GM11168 (cell line): ENCODE results near the gene PCDHGC4.

ENCODE experiments used
- in situ Hi-C: fragments of 300-500 bp; cut with MboI; formaldehyde crosslinking; loops from one replicate; pipeline ENCODE4 v1.12.0; 2022; ENCODE audit warnings: low sequenced_read_pairs; ENCODE audit not compliant: unreplicated experiment

Gene PCDHGC4

DNA sequence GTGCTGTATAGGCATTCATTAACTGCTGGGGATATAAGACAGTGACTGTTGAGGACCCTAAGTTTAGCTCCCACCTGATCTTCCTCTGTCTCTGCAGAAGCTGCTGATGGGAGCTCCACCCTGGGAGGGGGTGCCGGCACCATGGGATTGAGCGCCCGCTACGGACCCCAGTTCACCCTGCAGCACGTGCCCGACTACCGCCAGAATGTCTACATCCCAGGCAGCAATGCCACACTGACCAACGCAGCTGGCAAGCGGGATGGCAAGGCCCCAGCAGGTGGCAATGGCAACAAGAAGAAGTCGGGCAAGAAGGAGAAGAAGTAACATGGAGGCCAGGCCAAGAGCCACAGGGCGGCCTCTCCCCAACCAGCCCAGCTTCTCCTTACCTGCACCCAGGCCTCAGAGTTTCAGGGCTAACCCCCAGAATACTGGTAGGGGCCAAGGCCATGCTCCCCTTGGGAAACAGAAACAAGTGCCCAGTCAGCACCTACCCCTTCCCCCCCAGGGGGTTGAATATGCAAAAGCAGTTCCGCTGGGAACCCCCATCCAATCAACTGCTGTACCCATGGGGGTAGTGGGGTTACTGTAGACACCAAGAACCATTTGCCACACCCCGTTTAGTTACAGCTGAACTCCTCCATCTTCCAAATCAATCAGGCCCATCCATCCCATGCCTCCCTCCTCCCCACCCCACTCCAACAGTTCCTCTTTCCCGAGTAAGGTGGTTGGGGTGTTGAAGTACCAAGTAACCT lies 26.2 kb downstream of the PCDHGC4 start:
- in situ Hi-C loops: no loop called here

GRCh38 chr5:141511771-141512325 lies 27.0 kb downstream of the PCDHGC4 start:
- in situ Hi-C loops: no loop called here

DNA sequence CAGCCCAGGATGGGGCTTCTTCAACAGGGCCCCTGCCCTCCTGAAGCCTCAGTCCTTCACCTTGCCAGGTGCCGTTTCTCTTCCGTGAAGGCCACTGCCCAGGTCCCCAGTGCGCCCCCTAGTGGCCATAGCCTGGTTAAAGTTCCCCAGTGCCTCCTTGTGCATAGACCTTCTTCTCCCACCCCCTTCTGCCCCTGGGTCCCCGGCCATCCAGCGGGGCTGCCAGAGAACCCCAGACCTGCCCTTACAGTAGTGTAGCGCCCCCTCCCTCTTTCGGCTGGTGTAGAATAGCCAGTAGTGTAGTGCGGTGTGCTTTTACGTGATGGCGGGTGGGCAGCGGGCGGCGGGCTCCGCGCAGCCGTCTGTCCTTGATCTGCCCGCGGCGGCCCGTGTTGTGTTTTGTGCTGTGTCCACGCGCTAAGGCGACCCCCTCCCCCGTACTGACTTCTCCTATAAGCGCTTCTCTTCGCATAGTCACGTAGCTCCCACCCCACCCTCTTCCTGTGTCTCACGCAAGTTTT lies 27.6 kb downstream of the PCDHGC4 start:
- in situ Hi-C loops: no loop called here

DNA sequence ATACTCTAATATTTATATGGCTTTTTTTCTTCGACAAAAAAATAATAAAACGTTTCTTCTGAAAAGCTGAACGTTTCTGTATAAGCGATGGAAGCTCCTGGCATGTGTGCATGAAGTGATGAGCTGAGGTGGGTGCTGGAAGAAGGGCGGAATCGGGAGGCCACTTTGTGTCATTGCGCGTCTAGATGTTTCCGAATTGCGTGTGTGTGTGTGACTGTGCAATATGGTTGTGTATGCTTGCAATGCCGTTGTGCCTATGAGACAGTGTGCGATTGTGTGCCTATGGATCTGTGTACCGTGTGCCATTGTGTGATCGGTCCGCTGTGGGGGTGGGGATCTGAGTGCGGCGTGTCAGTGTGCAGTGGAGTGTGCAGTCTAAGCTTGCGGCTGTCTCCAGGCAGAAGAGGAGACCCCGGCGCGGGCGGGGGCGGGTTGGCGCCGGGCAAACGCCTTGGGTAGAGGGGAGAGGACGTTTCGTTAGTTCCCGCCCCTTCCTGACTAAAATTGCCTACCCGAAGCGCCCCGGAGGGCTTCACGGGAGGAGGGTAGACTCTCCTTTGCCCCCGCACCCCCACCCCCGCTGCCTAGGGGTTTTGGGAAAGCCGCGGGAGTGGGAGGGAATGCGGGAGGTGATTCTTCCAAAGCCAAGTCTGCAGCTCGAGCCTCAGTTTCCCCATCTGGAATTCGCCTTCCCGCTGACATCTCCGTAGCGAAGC lies 28.2 kb downstream of the PCDHGC4 start:
- in situ Hi-C loops: no loop called here

GRCh38 chr5:141513627-141514329 lies 28.9 kb downstream of the PCDHGC4 start:
- in situ Hi-C loops: no loop called here

GRCh38 chr5:141514330-141515133 lies 29.7 kb downstream of the PCDHGC4 start:
- in situ Hi-C loops: loop anchor here (5.0 kb wide), 1 partner anchor 87 kb away; no protein-coding TSS in a partner anchor

GRCh38 chr5:141515141-141515540 lies 30.3 kb downstream of the PCDHGC4 start:
- in situ Hi-C loops: loop anchor here (5.0 kb wide), 1 partner anchor 88 kb away; no protein-coding TSS in a partner anchor

GRCh38 chr5:141515946-141516671 lies 31.3 kb downstream of the PCDHGC4 start:
- in situ Hi-C loops: loop anchor here (5.0 kb wide), 1 partner anchor 89 kb away; no protein-coding TSS in a partner anchor

GRCh38 chr5:141516672-141517025 lies 31.8 kb downstream of the PCDHGC4 start:
- in situ Hi-C loops: loop anchor here (5.0 kb wide), 1 partner anchor 89 kb away; no protein-coding TSS in a partner anchor

DNA sequence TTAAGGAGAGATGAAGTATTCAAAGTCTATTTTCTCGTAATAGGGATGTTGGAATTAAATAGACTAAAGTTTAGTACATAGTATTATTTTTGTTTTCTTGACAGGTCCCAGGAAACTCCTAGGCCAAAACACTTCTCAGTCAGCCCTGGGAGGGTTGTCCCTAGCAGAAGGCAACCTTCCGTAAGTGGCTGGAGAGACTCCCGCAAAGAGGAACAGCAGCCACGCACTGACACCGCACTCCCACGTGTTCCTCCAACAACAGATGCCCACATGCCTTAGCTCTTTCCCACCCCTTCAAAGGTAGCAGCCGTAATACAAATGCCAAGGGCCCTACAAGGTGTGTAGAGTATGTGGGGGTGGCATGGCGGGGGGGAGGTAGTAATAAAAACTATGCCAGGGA lies 32.5 kb downstream of the PCDHGC4 start:
- in situ Hi-C loops: loop anchor here (5.0 kb wide), 1 partner anchor 90 kb away; no protein-coding TSS in a partner anchor

DNA sequence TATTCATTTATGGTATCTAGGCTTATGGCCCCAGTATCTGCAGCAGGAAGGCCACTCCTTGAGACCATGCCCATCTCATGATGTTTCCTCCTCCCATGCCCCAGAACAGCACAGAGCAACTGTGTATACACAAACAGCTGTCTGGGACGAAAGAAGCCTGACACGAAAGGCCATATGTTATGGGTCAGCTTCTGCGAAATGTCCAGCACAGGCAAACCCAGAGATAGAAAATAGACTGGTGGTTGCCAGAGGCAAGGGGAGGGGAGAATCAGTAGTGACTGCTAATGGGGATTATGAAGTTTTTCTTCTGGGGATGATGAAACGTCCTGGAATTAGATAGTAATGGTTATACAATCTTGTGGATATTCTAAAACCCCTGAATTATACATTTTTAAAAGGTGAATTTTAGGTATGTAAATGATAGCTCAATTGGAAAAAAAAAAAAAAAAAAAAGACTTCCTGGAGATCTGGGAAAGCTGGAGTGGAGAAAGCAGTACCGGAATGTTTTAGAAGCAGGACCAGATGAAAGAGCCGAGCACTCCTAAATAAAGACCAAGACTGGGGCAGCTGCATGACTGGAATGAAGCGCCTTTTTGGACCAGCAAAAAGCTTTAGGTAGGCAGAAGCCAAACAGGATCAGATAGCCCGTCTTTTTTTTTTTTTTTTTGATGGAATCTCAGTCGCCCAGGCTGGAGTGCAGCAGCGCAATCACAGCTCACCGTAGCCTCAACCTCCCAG lies 33.2 kb downstream of the PCDHGC4 start:
- in situ Hi-C loops: loop anchor here (5.0 kb wide), 1 partner anchor 91 kb away; no protein-coding TSS in a partner anchor

GRCh38 chr5:141518618-141519015 lies 33.8 kb downstream of the PCDHGC4 start:
- in situ Hi-C loops: loop anchor here (5.0 kb wide), 1 partner anchor 91 kb away; no protein-coding TSS in a partner anchor

DNA sequence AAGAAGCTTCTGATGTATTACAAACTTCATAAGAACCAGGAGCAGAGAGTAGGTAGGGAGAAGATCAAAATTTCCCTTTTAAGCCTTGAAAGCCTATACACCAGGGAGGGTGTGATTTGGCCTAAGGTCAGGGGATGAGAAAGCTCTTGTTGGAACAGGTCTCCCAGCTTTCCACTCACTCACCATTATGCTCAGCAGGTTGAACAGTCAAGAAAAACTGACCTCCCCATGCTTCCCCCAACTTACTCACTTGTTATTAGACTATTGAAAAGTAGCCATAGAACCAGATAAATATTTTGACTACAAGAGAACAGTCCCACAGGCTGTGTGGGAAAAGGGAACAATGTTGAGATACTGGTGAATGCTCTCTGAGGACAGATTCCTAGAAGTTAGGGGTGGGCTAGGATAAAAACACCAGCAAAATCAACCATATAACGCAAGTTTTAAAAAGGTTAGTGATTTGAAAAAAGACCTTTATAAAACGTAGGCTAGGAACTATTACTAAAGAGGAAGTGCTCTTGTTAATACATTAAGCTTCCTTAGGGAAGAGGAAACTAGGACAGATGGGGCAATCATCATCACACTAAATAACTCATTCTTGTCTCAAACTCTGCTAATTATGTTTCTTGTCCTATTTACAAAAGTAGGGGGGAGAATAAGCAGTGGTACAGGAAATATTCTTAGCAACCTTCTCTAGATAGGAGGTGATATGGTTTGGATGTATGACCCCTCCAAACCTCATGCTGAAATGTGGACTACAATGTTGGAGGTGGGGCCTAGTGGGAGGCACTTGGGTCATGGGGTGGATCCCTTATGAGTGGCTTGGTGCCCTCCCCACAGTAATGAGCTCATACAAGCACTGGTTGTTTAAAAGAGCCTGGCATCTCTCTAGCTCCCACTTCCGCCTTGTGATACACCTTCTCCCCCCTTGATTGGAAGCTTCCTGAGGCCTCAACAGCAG lies 35.1 kb downstream of the PCDHGC4 start:
- in situ Hi-C loops: loop anchor here (5.0 kb wide), 1 partner anchor 93 kb away; no protein-coding TSS in a partner anchor

DNA sequence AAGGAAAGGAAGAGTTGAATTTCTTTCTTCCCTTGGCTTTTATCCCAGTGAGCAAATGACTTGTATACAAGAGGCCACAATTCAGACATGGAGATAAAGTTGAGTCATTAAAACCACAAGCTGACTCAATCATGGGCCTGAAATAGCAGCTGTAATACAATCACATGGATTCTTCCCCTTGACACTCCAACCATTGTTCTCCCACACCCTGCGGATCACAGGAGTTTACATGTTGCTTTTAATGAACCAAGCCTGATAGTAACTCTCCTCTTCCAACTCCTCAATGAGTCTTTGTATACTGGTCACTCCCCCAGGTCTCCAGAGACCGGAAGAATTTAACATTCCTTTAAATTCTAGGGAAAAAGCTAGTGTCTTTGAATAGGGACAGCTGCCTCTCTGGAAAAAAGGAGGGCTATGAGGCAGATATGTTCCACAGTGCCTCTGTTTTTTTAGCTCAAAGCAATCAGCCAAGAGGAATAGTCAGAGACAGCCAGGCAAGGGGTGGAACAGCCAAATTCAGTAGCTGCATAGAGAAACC lies 36.5 kb downstream of the PCDHGC4 start:
- in situ Hi-C loops: no loop called here

DNA sequence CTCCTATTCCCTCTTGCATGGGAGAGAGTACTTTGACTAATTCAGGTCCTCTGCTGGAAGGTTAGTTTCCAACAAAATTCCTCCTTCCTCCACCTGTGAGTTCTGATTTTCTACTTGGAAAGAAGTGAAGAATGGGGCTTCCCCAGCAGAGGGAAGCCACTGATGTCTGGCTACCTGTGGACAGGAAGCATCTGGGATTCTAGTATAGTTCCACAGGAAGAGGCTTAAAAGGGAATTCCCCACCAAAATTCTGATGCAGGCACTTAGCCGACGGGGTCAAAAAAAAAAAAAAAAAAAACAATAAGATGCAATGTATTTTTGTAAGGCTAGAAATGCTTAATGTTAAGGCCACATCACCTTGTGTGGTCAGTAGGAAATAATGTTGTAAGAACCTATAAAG lies 37.5 kb downstream of the PCDHGC4 start:
- in situ Hi-C loops: no loop called here

- in situ Hi-C loops: no loop called here
Measured at GRCh38 chr5:141523991-141524390, 39.2 kb downstream of the PCDHGC4 start.
